Germinal center (tissue), 1 donor: ENCODE data around the gene RABEPK.
"Not testable (repeated sequence)": the region's sequence is repeated elsewhere in the genome, so short reads cannot be mapped to it uniquely, and the experiment has no call there.

Experiments used
- DNase-seq: peaks from one replicate; pipeline ENCODE4 v3.0.0; 2012; ENCODE audit warnings: mixed read lengths, low spot score

Gene RABEPK

GRCh38 chr9:125195591-125195990 lies 4.8 kb upstream of the RABEPK start:
- DNase-seq, result not testable (repeated sequence)

- DNase-seq, result no peak
Measured at GRCh38 chr9:125202846-125203618, 2.7 kb downstream of the RABEPK start.

GRCh38 chr9:125204477-125204876 lies 4.1 kb downstream of the RABEPK start:
- DNase-seq, result no peak

GRCh38 chr9:125214186-125214585 lies 13.8 kb downstream of the RABEPK start:
- no peak for DNase-seq

- no peak for DNase-seq
Measured at GRCh38 chr9:125218621-125219020, 18.3 kb downstream of the RABEPK start.

- not testable (repeated sequence) for DNase-seq
Measured at GRCh38 chr9:125224858-125225257, 24.5 kb downstream of the RABEPK start.

- DNase-seq, result no peak
Measured at GRCh38 chr9:125227761-125228160, 27.4 kb downstream of the RABEPK start.

GRCh38 chr9:125233678-125234077 lies 33.3 kb downstream of the RABEPK start:
- DNase-seq, result no peak

- DNase-seq, result not testable (repeated sequence)
Measured at GRCh38 chr9:125234099-125234498, 33.8 kb downstream of the RABEPK start.

GRCh38 chr9:125235804-125236519 lies 35.6 kb downstream of the RABEPK start:
- no peak for DNase-seq

GRCh38 chr9:125236520-125237159 lies 36.3 kb downstream of the RABEPK start:
- not testable (repeated sequence) for DNase-seq

- DNase-seq, result no peak
Measured at GRCh38 chr9:125238127-125238914, 38.0 kb downstream of the RABEPK start.

GRCh38 chr9:125238915-125239446 lies 38.6 kb downstream of the RABEPK start:
- DNase-seq, result no peak

- no peak for DNase-seq
Measured at GRCh38 chr9:125239631-125240597, 39.6 kb downstream of the RABEPK start.

GRCh38 chr9:125240649-125240999 lies 40.3 kb downstream of the RABEPK start:
- peak; percentile 22 for DNase-seq

- peak; percentile 99 for DNase-seq
Measured at GRCh38 chr9:125241000-125241862, 40.9 kb downstream of the RABEPK start, which contains the start of gene HSPA5. Gene HSPA5 (minus strand): TSS chr9:125241343. CDS start chr9:125241126, 217 bp downstream.

- DNase-seq, result no peak
Measured at GRCh38 chr9:125241863-125242739, 41.8 kb downstream of the RABEPK start.

- DNase-seq, result no peak
Measured at GRCh38 chr9:125243792-125244260, 43.5 kb downstream of the RABEPK start.
